WTC11 (cell line): ENCODE results near the gene PRR20G. TPM values are rescaled to one million over a fixed set of nuclear protein-coding genes. Genes with fewer than 3 reads are reported as not detected.

Source experiments
- ATAC-seq: fragments of 200-7000 bp; cut with Tn5 transposase; 2 replicates; pipeline ENCODE4 v1.10.0; 2021; ENCODE audit warnings: mild to moderate bottlenecking, moderate library complexity
- CTCF ChIA-PET: fragments of 300-600 bp; sonication (Branson Sonifier 250); formaldehyde crosslinking; loops from one replicate; lab custom pipeline; 2021; ENCODE audit warnings: antibody characterized with exemption; lab: Charles Lee
- POLR2A ChIA-PET: fragments of 350-600 bp; sonication (Branson Sonifier 250); formaldehyde crosslinking; loops from one replicate; lab custom pipeline; 2021; ENCODE audit warnings: antibody characterized with exemption; lab: Charles Lee
- DNase-seq: peaks from one replicate; pipeline ENCODE4 v3.0.0; 2021; ENCODE audit warnings: low spot score
- H3K27ac Mint-ChIP-seq: 2 replicates; pipeline ENCODE4 v1.8.0; 2021; ENCODE audit warnings: mixed read lengths
- H3K27me3 Mint-ChIP-seq: 2 replicates; pipeline ENCODE4 v1.8.0; 2021; ENCODE audit warnings: low read depth, mild to moderate bottlenecking, moderate library complexity, mixed read lengths
- H3K36me3 Mint-ChIP-seq: 2 replicates; pipeline ENCODE4 v1.8.0; 2021; ENCODE audit warnings: mixed read lengths
- H3K4me1 Mint-ChIP-seq: 2 replicates; pipeline ENCODE4 v1.8.0; 2022; ENCODE audit warnings: mixed read lengths
- H3K4me3 Mint-ChIP-seq: 2 replicates; pipeline ENCODE4 v1.8.0; 2021; ENCODE audit warnings: mild to moderate bottlenecking, moderate library complexity, mixed read lengths
- H3K9me3 Mint-ChIP-seq: 2 replicates; pipeline ENCODE4 v1.8.0; 2021; ENCODE audit warnings: mixed read lengths
- AFF4 ChIP-seq: sonication (generic); formaldehyde crosslinking; IDR thresholded peaks from 2 replicates; pipeline ENCODE4 v1.8.1; 2023; ENCODE audit warnings: mild to moderate bottlenecking, missing genetic modification reagents, borderline replicate concordance
- AR ChIP-seq: fragments of 250-450 bp; sonication (Bioruptor Pico); IDR thresholded peaks from 2 replicates; pipeline ENCODE4 v1.9.0; 2021; ENCODE audit warnings: mild to moderate bottlenecking
- ATF3 ChIP-seq: sonication (generic); formaldehyde crosslinking; conservative IDR thresholded peaks from 2 replicates; pipeline ENCODE4 v1.8.1; 2022; ENCODE audit warnings: mild to moderate bottlenecking, missing genetic modification reagents
- CBFB ChIP-seq: sonication (generic); formaldehyde crosslinking; IDR thresholded peaks from 2 replicates; pipeline ENCODE4 v1.8.1; 2022; ENCODE audit warnings: mild to moderate bottlenecking, low read depth, missing genetic modification reagents
- E2F1 ChIP-seq: sonication (generic); formaldehyde crosslinking; IDR thresholded peaks from 2 replicates; pipeline ENCODE4 v1.8.0; 2022; ENCODE audit warnings: mild to moderate bottlenecking, missing genetic modification reagents
- EMX1 ChIP-seq: fragments of 250-450 bp; sonication (Bioruptor Pico); IDR thresholded peaks from 2 replicates; pipeline ENCODE4 v1.8.0; 2021; ENCODE audit warnings: mild to moderate bottlenecking
- FOXP1 ChIP-seq: sonication (generic); formaldehyde crosslinking; IDR thresholded peaks from 2 replicates; pipeline ENCODE4 v1.8.0; 2022; ENCODE audit warnings: missing genetic modification reagents, mild to moderate bottlenecking, moderate library complexity, borderline replicate concordance
- GABPB1 ChIP-seq: sonication (generic); formaldehyde crosslinking; IDR thresholded peaks from 2 replicates; pipeline ENCODE4 v1.8.1; 2023; ENCODE audit warnings: mild to moderate bottlenecking, missing genetic modification reagents
- OVOL2 ChIP-seq: fragments of 250-450 bp; sonication (Bioruptor Pico); IDR thresholded peaks from 2 replicates; pipeline ENCODE4 v1.9.0; 2021; ENCODE audit warnings: mild to moderate bottlenecking, borderline replicate concordance
- PREB ChIP-seq: sonication (generic); formaldehyde crosslinking; IDR thresholded peaks from 2 replicates; pipeline ENCODE4 v1.8.1; 2022; ENCODE audit warnings: mild to moderate bottlenecking, missing genetic modification reagents, moderate library complexity, borderline replicate concordance
- RORB ChIP-seq: fragments of 250-450 bp; sonication (Bioruptor Pico); IDR thresholded peaks from 2 replicates; pipeline ENCODE4 v1.9.0; 2021; ENCODE audit warnings: mild to moderate bottlenecking
- SP1 ChIP-seq: sonication (generic); formaldehyde crosslinking; conservative IDR thresholded peaks from 2 replicates; pipeline ENCODE4 v1.8.1; 2022; ENCODE audit warnings: missing genetic modification reagents
- STAT6 ChIP-seq: sonication (generic); formaldehyde crosslinking; conservative IDR thresholded peaks from 2 replicates; pipeline ENCODE4 v1.8.1; 2023; ENCODE audit warnings: mild to moderate bottlenecking, low read depth, missing genetic modification reagents, moderate library complexity
- TP53 ChIP-seq: sonication (generic); formaldehyde crosslinking; IDR thresholded peaks from 2 replicates; pipeline ENCODE4 v1.8.1; 2023; ENCODE audit warnings: mild to moderate bottlenecking, missing genetic modification reagents
- ZNF396 ChIP-seq: fragments of 250-450 bp; sonication (Bioruptor Pico); IDR thresholded peaks from 2 replicates; pipeline ENCODE4 v1.8.0; 2021; ENCODE audit warnings: mild to moderate bottlenecking, moderate library complexity, borderline replicate concordance
- ZNF425 ChIP-seq: fragments of 250-450 bp; sonication (Bioruptor Pico); conservative IDR thresholded peaks from 2 replicates; pipeline ENCODE4 v1.9.0; 2021; ENCODE audit warnings: mild to moderate bottlenecking
- total RNA-seq: library from RNA; stranded (reverse); gene quantifications from 3 replicates; pipeline ENCODE4 v1.2.3, GENCODE V29; 2021

The PRR20G gene
- total RNA-seq, 1 experiment from 2014 or later = not detected

- TF ChIP-seq AFF4 = no peak
- no peak for TF ChIP-seq AR
- TF ChIP-seq GABPB1 (CRISPR knock-in tag) = no peak
- no peak for TF ChIP-seq SP1 (CRISPR knock-in tag)
Measured at GRCh38 chr3:127304121-127304744, 16.4 kb upstream of the PRR20G start (continued).

- DNase-seq = no peak
- H3K27me3 Mint-ChIP-seq = no peaks in the 10 kb centered on the region
- CTCF ChIA-PET = no interaction called here
- TF ChIP-seq OVOL2 (CRISPR knock-in tag) (no peak), CBFB (CRISPR knock-in tag) (no peak), PREB (CRISPR knock-in tag) (no peak), RORB (CRISPR knock-in tag) (no peak), ZNF396 (CRISPR knock-in tag) (no peak), STAT6 (no peak), ZNF425 (no peak), TP53 (CRISPR knock-in tag) (no peak), FOXP1 (CRISPR knock-in tag) (no peak), E2F1 (no peak), SP1 (CRISPR knock-in tag) (no peak), ATF3 (CRISPR knock-in tag) (no peak), EMX1 (no peak)
- TF ChIP-seq, all 79 proteins: peak for 0
- no peak overlapping the region for H3K4me3 Mint-ChIP-seq
- H3K27ac Mint-ChIP-seq = no peak overlapping the region
- H3K36me3 Mint-ChIP-seq = no peaks in the 10 kb centered on the region; the same call in 1 of the 2 replicates
- H3K4me1 Mint-ChIP-seq = no peaks in the 10 kb centered on the region
- H3K9me3 Mint-ChIP-seq = no peaks in the 10 kb centered on the region
- POLR2A ChIA-PET = no interaction called here
- ATAC-seq = no peak
Measured at GRCh38 chr3:127299276-127299675, 11.4 kb upstream of the PRR20G start.
